Measurements from ENCODE around the gene ZSWIM2. TPM values are rescaled to one million over a fixed set of nuclear protein-coding genes. Genes with fewer than 3 reads are reported as not detected.

The ZSWIM2 gene
- total RNA-seq, 2 experiments from 2014 or later = not detected

DNA sequence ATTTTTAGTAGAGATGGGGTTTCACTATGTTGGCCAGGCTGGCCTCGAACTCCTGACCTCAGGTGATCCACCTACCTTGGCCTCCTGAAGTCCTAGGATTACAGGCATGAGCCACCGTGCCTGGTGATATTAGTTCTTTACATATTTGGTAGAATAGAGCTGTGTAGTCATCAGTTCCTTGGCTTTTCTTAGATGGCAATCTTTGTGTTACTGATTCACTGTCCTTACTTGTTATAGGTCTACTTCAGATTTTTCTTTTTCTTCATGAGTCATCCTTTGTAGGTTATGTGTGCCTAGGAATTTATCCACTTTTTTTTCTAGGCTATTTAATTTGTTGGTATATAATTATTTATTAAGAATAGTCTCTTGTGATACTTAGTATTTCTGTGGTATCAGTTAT is 30.3 kb upstream of the ZSWIM2 start:
- Mint-ChIP-seq H3K4me1 (no peaks in the 10 kb centered on the region), H3K27me3 (no peaks in the 10 kb centered on the region), H3K4me3 (no peak overlapping the region), H3K9me3 (ENCODE audit: low read depth) (no peaks in the 10 kb centered on the region), H3K36me3 (no peaks in the 10 kb centered on the region), H3K27ac (no peak overlapping the region)
- no peak for DNase-seq
- CTCF ChIA-PET = no interaction called here
- no peak for ATAC-seq

DNA sequence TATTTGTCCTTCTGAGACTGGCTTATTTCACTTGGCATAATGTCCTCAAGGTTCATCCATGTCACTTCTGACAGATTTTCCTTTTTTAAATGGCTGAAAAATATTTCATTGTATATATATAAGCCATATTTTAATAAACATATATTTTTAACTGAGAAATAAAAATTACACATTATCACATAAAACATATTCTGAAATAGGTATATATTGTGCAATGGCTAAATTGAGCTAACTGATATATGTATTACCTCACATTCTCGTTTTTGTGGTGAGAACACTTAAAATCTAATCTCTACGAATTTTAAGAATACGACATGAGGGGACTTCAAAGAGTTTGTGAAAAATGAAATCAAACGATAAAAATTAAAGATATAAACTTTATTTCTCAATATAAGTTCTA is 25.7 kb upstream of the ZSWIM2 start:
- CTCF ChIA-PET = no interaction called here
- H3K4me1 Mint-ChIP-seq = no peaks in the 10 kb centered on the region
- no peaks in the 10 kb centered on the region for H3K27me3 Mint-ChIP-seq
- no peak for ATAC-seq
- no peak overlapping the region for H3K4me3 Mint-ChIP-seq
- no peak overlapping the region for H3K27ac Mint-ChIP-seq
- H3K36me3 Mint-ChIP-seq = no peaks in the 10 kb centered on the region
- H3K9me3 Mint-ChIP-seq (ENCODE audit: low read depth) = no peaks in the 10 kb centered on the region
- DNase-seq = no peak

DNA sequence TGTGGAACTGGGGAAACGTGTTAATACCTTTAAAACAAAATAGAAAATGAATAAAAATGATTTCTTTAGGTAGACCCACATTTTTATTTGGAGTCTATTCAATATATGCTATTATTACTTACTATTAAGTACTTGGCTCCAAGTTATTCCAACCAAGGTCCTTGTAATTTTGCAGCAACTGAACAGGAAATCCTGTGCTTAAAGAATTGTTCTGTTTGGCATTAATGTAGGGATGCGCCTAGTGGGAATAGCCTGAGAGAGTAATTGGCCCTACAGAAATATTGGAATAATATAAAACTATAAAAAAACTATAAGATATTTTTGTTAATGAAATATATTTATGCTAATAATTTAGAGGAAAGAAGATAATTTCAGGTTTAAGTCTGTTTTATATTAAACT is 22.9 kb upstream of the ZSWIM2 start:
- DNase-seq = no peak
- no peak for ATAC-seq
- Mint-ChIP-seq H3K27ac (no peak overlapping the region), H3K9me3 (ENCODE audit: low read depth) (no peaks in the 10 kb centered on the region), H3K4me3 (no peak overlapping the region), H3K27me3 (no peaks in the 10 kb centered on the region), H3K4me1 (no peaks in the 10 kb centered on the region), H3K36me3 (no peaks in the 10 kb centered on the region)
- CTCF ChIA-PET = no interaction called here

DNA sequence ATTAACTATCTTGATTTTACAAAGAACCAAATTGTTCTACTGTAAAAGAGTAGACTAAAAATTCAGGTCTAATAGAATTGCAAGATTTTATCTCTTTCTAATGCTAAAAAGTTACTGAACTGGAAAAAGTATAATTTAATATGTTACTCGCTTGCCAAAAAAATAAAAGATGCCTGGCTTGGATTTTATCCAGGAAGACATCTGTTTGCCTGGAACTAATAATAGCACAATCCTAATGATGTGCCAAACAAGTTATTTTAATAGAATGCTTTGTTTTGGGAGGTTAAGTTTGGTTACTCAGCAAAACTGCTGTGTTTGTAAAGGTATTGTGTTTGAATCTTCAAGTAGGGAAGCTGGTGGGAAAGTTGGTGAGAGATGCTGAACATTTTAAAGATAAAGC is 19.4 kb upstream of the ZSWIM2 start:
- H3K9me3 Mint-ChIP-seq (ENCODE audit: low read depth) = no peaks in the 10 kb centered on the region
- H3K4me1 Mint-ChIP-seq = no peaks in the 10 kb centered on the region
- H3K27me3 Mint-ChIP-seq = no peaks in the 10 kb centered on the region
- ATAC-seq = no peak
- DNase-seq = no peak
- H3K4me3 Mint-ChIP-seq = no peak overlapping the region
- CTCF ChIA-PET = no interaction called here
- no peak overlapping the region for H3K27ac Mint-ChIP-seq
- H3K36me3 Mint-ChIP-seq = no peaks in the 10 kb centered on the region

DNA sequence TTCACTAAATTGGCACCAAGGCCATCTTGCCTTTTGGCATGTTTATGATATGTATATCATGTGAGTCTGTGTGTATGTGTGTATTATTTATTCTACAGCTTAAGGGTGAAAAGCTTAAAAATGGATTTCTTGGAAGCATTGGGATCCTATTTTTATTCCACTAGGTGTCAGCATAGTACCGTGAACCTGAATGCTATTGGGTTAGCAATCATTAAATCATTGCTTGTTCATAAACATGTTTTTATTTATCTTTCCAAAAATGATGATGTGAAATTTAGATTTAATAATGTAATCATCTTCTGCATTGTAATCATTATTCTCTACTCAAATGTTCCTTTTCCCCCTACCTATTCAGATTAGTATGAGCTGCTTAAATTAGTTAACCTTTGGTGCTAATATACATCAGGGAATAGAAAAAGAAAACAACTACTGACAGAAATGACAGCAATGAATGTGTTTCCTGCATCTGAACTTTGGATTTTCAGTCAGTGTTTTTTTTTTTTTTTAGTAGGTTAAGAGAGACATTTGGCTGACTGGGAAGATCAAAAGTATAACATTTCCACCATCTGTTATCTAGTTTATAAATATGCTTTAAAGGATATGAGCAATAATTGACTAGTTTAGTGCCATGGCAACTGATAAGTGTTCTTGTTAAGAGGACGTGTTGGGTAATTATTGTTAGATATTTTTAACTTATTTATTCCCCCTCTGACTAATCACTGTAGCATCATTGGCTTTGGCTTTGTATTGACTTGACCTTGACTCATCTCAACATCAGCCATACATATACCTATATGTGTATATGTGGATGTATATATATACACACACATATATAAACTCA is 14.1 kb upstream of the ZSWIM2 start:
- ATAC-seq = no peak
- no peaks in the 10 kb centered on the region for H3K9me3 Mint-ChIP-seq (ENCODE audit: low read depth)
- H3K4me1 Mint-ChIP-seq = no peaks in the 10 kb centered on the region
- CTCF ChIA-PET = no interaction called here
- H3K27me3 Mint-ChIP-seq = no peaks in the 10 kb centered on the region
- H3K36me3 Mint-ChIP-seq = no peaks in the 10 kb centered on the region
- DNase-seq = no peak
- no peak overlapping the region for H3K4me3 Mint-ChIP-seq
- no peak overlapping the region for H3K27ac Mint-ChIP-seq

DNA sequence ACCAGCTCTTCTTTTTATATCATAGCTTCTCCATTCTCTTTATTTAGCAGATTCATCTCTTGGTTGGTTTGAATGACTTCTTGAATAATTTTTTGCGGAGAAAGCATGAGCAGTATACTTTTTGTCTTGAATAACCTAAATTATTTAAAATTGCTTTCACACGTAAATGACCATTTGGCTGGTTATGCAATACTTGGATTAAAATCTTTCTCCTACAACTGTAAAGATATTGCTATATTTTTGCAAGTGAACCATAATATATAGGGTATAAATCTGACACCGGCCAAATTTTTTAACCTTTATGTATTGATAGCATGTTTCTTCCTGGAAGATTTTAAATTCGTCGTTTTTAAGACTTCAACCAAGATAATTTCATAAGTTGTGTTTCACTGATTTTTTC is 6.2 kb upstream of the ZSWIM2 start:
- DNase-seq (no peak), ATAC-seq (no peak)
- Mint-ChIP-seq H3K27ac (no peak overlapping the region), H3K4me1 (no peaks in the 10 kb centered on the region), H3K27me3 (no peaks in the 10 kb centered on the region), H3K4me3 (no peak overlapping the region), H3K36me3 (no peaks in the 10 kb centered on the region), H3K9me3 (ENCODE audit: low read depth) (no peaks in the 10 kb centered on the region)
- CTCF ChIA-PET = no interaction called here

DNA sequence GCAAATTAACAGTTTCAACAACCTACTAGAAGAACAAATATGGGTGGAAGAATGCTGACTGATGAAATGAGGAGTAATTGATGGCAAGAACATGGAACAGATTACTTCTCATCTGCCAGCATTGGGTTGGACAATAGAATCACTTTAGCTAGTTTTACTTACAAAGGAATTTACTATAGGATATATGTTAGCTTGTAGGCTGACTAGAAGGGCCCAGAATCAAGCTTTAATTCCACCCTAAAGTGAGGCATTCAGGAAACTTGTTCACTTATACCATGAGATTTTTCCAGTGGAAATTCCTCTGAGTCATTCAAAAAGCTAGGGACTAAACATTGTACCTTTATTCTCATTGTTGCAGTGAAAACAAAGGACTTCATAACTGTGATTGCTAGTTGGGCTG is 5.0 kb upstream of the ZSWIM2 start:
- H3K9me3 Mint-ChIP-seq (ENCODE audit: low read depth) = no peaks in the 10 kb centered on the region
- DNase-seq = no peak
- peaks cover 12% of the 10 kb centered on the region for H3K27me3 Mint-ChIP-seq
- no peak for ATAC-seq
- CTCF ChIA-PET = no interaction called here
- peaks cover 9% of the 10 kb centered on the region for H3K4me1 Mint-ChIP-seq
- no peak overlapping the region for H3K4me3 Mint-ChIP-seq
- H3K27ac Mint-ChIP-seq = no peak overlapping the region
- no peaks in the 10 kb centered on the region for H3K36me3 Mint-ChIP-seq

DNA sequence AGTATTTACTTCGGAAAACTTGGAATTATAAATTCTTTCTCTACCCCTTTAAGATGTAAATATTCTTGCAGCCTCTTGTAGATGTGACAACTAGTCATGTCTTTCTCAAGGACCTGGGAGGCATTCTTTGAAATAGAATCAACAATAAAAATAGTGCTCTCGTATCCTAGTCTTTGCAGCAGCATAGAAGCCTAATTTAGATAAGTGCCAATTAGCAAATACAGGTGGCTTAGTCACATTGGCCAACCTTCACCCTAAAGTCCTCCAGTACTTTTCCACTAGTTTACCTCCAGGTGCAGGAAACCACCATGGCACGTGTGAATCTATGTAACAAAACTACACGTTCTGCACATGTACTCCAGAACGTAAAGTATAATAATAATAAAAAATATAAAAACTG is 3.5 kb upstream of the ZSWIM2 start:
- CTCF ChIA-PET = no interaction called here
- Mint-ChIP-seq H3K36me3 (no peaks in the 10 kb centered on the region), H3K27ac (no peak overlapping the region), H3K9me3 (ENCODE audit: low read depth) (no peaks in the 10 kb centered on the region), H3K27me3 (peaks cover 21% of the 10 kb centered on the region), H3K4me1 (peaks cover 12% of the 10 kb centered on the region), H3K4me3 (no peak overlapping the region)
- ATAC-seq = no peak
- no peak for DNase-seq

DNA sequence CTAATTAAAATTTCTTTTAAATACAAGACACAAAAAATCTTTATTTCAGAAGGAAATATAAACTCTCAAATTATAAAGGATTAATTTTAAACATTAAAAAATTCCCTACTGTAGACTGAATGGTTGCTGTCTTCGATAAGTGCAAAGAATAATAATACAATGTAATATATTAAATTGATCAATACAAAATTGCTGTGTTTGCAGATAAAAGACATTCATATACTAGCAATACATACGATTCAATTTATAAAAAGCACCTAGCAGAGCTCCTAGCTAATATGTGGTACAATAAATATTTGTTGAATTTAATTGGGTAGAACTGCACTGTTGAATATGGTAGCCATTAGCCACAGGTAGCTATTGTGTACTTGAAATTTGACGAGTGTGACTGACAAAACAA is 6.6 kb downstream of the ZSWIM2 start:
- no peaks in the 10 kb centered on the region for H3K9me3 Mint-ChIP-seq (ENCODE audit: low read depth)
- no peak for DNase-seq
- no peak for ATAC-seq
- CTCF ChIA-PET = no interaction called here
- no peak overlapping the region for H3K27ac Mint-ChIP-seq
- no peaks in the 10 kb centered on the region for H3K27me3 Mint-ChIP-seq
- no peaks in the 10 kb centered on the region for H3K36me3 Mint-ChIP-seq
- no peaks in the 10 kb centered on the region for H3K4me1 Mint-ChIP-seq
- H3K4me3 Mint-ChIP-seq = no peak overlapping the region

DNA sequence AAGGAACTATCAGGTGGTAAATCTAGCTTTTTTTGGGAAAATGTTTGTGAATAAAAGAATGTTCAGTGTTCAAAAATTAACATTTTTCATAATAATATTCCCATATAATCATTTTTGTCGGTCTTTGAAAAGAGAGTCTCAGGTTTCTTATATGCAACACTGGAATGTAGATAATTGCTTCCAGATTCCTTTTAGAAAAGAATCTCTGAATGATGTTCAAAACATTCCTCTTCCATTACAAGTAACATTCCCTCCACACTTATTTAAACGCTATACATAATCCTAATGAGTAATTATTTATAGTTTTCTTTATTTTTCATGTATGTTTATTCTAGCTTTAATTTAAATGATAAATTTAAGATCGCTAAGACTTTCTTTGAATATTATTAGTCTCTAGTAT is 7.0 kb downstream of the ZSWIM2 start:
- no peak overlapping the region for H3K4me3 Mint-ChIP-seq
- ATAC-seq (no peak), DNase-seq (no peak)
- no peaks in the 10 kb centered on the region for H3K9me3 Mint-ChIP-seq (ENCODE audit: low read depth)
- no peaks in the 10 kb centered on the region for H3K36me3 Mint-ChIP-seq
- H3K27me3 Mint-ChIP-seq = no peaks in the 10 kb centered on the region
- CTCF ChIA-PET = no interaction called here
- no peaks in the 10 kb centered on the region for H3K4me1 Mint-ChIP-seq
- no peak overlapping the region for H3K27ac Mint-ChIP-seq

DNA sequence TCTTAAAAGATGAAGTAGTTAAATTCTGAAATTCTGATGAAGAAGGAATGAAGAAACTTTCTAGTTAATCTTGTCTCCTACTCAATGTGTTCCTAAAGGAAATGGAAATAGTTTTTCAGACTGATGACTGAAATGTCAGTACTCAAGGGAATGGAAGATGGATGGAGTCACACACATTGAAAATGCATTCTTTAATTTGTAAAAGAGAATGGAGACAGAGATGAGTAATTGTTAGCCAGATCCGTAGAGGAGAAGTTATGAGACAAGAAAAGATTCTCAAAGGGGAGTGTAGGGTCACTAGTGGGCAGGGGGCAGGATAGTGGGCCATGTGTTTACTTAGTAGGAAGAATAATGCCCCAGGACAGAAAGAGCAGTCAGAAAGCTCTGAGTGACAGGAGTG is 13.3 kb downstream of the ZSWIM2 start:
- DNase-seq (no peak), ATAC-seq (no peak)
- Mint-ChIP-seq H3K27me3 (no peaks in the 10 kb centered on the region), H3K9me3 (ENCODE audit: low read depth) (no peaks in the 10 kb centered on the region), H3K36me3 (no peaks in the 10 kb centered on the region), H3K27ac (no peak overlapping the region), H3K4me3 (no peak overlapping the region), H3K4me1 (no peaks in the 10 kb centered on the region)
- CTCF ChIA-PET = no interaction called here

DNA sequence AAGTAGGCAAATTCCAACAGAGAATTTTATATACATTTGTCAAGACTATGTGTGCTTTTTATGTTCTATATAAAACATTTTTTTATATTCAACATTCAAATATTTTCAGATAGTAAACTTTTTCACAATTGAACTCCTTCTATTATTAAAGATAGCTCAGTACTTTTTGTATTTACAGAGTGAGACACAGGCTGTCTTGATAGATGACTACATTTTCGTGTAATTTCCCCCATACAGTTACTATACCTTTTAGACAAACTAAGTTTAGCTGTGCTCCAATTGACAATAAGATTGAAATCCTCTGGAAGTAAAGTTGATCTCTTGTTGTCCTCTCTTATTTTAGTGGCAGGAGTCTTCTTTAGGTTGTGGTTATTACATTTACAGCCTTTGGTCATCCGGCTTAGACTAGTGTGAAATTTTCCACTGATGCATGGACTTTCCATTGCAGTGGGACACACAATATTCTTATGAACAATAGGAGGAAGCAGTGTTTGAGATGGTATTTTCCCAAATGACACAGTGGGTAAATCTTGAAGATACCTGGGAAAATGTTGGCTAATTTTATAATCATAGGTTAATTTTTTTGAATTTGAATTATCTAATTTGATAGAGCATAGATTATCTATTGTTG is 21.0 kb downstream of the ZSWIM2 start:
- CTCF ChIA-PET = no interaction called here
- Mint-ChIP-seq H3K27me3 (no peaks in the 10 kb centered on the region), H3K36me3 (no peaks in the 10 kb centered on the region), H3K9me3 (ENCODE audit: low read depth) (no peaks in the 10 kb centered on the region), H3K27ac (no peak overlapping the region), H3K4me3 (no peak overlapping the region), H3K4me1 (no peaks in the 10 kb centered on the region)
- ATAC-seq (no peak), DNase-seq (no peak)

DNA sequence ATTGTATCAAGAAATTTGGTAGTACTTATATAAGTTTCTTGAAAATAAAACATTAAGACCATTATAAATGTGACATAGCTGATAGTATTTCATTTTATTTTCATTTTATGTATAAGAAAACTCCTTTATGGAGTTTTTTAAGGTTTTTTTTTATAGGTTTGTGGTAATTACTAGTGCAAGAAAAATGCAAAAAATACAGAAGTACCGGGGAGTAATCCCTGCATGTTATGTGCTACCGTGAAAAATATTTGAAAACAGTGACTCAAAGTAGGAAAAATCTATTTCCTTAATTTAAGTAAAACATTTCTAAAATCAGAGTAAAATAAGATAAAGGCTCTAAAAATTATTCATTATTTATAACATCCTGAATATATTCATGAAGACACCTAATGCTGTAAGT is 21.6 kb downstream of the ZSWIM2 start:
- DNase-seq (no peak), ATAC-seq (no peak)
- CTCF ChIA-PET = no interaction called here
- Mint-ChIP-seq H3K27ac (no peak overlapping the region), H3K36me3 (no peaks in the 10 kb centered on the region), H3K4me3 (no peak overlapping the region), H3K9me3 (ENCODE audit: low read depth) (no peaks in the 10 kb centered on the region), H3K27me3 (no peaks in the 10 kb centered on the region), H3K4me1 (no peaks in the 10 kb centered on the region)

DNA sequence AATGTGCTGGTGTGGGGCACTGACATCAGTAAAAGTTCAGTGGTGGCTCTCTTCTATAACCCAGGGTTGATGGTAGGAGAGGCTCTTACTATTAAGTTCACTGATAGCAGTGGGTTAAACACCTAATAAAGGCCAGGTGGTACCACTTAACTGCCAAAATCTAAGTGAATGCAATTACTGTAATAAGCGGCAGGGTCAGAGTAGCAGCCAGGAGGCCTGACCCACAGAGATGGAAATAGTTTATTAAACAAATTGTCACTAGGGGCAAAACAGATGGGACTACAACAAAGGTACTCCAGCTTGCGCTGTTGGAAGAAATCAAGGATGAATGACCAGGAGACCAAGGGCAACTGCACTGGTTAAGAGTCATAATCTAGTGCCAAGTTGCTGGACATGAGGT is 26.6 kb downstream of the ZSWIM2 start:
- H3K36me3 Mint-ChIP-seq = no peaks in the 10 kb centered on the region
- CTCF ChIA-PET = no interaction called here
- no peaks in the 10 kb centered on the region for H3K27me3 Mint-ChIP-seq
- no peaks in the 10 kb centered on the region for H3K9me3 Mint-ChIP-seq (ENCODE audit: low read depth)
- no peak overlapping the region for H3K4me3 Mint-ChIP-seq
- DNase-seq (no peak), ATAC-seq (no peak)
- H3K27ac Mint-ChIP-seq = no peak overlapping the region
- no peaks in the 10 kb centered on the region for H3K4me1 Mint-ChIP-seq

All from activated CD8-positive, alpha-beta memory T cell treated with anti-CD3 and anti-CD28 coated beads, Interleukin-2, amount 10 ng/mL, durations not matched to agents 7 days and 5 days (primary cell).